Activated CD8-positive, alpha-beta memory T cell treated with anti-CD3 and anti-CD28 coated beads, Interleukin-2, amount 50 U/mL, for 4 hours (primary cell): ENCODE data around the gene DDX27.
A peak's percentile ranks its signal among the peaks of the same experiment; 100 is the strongest.
"Not testable (repeated sequence)": the region's sequence is repeated elsewhere in the genome, so short reads cannot be mapped to it uniquely, and the experiment has no call there.

Experiments
- DNase-seq: peaks from one replicate; pipeline ENCODE4 v3.0.0-alpha.2; 2020

The DDX27 gene

DNA sequence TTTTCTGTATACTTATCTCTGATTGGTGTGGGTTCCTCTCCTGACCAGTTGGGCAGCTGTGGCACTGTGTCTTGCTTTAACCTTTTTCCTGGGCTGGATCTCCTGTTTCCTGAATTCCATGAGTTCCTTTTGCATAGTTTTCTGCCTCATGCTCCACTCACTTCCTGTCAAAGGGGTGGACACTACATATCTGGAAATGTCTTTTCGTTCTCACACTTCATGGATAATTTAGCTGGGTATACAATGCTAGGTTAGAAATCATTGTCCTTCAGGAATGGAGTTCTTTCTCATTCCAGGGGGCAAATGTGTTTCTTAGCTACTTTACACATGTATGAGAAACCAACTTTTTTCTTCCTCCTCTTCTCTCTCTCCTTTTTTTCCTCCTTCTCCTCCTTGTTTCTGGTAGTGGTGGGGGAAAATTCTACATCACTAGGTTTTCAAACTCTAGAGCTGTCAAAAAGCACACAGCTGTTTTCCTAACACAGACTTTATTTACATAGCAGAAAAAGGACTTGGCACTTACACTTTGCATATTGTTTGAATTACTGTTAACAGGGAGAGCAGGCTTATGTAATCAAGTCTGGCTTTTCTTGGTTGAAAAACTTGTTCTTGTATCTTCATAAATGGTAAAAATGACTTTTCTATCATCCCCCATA, 9.0 kb upstream of the DDX27 start:
- no peak for DNase-seq

DNA sequence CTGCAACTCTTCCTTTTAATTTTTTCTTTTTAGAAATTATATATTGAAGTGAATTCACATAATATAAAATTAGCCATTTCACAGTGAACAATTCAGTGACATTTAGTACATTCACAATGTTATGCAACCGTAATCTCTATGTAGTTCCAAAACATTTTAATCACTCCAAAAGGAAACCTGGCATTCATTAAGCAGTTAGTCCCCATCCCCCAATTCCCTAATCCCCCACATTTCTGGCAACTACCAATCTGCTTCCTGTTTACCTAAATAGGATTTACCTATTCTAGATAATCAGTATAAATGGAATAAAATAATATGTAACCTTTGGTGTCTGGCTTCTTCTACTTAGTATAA, 8.5 kb upstream of the DDX27 start:
- DNase-seq = no peak

DNA sequence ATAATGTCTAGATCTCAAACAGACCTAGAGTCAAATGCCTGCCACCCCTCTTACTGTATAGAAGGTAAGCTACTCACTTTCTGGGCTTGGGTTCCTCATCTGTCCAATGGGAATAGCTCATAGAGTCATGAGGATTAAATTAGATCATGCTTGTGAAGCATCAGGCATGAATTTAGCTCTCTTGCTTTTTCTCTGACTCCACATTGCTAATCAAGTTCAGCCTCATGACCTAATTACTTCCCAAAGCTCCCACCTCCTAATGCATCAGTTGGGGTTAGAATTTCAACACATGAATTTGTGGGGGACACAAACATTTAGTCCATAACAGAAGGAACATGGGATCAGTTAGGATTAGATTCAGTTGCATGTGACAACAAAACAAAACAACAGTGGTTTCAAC, 4.6 kb upstream of the DDX27 start:
- no peak for DNase-seq

DNA sequence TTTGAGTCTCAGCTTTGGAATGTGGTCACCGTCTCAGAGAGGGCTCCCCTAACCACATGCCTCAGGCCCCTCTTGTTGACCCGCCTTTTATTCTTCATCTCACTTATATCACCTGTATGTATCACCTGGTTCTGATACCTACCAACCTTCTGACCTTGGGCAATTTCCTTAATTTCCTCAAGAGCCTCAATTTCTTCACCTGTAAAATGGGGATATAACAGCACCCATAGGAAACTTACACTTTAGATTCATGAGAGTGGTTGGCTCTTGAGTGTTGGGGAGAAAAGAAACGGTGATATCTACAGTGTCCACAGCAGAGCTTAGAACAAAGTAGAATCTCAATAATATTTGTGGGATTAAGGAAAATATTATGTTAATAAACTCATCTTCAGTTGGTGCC, 4.0 kb upstream of the DDX27 start:
- DNase-seq = no peak

DNA sequence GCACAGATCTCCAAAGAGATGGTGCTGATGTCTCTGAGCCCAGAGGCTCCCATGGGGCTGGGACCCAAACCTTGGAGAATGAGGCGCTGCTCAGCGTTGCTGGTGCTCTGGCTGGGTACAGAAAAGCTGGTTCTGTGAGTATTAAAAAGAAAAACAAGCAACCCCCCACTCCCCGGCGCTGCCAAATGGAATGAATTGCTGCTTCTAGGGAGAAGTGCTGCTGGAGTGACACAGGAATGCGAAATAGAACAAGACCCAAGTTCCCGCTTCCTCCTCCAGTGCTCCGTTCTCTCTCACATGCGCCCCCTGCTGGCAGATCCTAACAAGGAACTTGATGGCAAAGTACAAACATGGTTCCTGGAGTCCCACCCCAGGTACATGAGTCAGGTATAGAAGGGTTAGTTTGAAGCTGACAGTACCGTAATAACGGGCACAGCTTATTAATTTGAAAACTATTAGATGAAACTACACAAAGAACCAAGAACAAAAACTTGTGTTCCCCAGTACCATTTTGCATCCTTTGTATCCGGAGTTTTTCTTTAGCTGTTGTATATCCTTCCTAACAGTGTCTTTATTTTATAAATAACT, 2.1 kb upstream of the DDX27 start:
- DNase-seq = peak; percentile 96

DNA sequence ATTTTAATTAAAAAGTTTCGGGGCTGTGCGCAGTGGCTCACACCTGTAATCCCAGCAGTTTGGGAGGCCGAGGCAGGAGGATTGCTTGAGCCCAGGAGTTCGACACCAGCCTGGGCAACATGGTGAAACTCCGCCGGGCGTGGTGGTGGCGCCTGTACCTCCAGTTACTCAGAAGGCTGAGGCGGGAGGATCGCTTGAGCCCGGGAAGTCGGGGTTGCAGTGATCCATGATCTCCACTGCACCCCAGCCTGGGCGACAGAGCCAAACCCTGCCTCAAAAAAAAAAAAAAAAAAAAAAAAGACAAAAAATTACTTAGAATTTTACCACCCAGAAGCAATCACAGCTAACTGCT, 501 bp upstream of the DDX27 start:
- not testable (repeated sequence) for DNase-seq

DNA sequence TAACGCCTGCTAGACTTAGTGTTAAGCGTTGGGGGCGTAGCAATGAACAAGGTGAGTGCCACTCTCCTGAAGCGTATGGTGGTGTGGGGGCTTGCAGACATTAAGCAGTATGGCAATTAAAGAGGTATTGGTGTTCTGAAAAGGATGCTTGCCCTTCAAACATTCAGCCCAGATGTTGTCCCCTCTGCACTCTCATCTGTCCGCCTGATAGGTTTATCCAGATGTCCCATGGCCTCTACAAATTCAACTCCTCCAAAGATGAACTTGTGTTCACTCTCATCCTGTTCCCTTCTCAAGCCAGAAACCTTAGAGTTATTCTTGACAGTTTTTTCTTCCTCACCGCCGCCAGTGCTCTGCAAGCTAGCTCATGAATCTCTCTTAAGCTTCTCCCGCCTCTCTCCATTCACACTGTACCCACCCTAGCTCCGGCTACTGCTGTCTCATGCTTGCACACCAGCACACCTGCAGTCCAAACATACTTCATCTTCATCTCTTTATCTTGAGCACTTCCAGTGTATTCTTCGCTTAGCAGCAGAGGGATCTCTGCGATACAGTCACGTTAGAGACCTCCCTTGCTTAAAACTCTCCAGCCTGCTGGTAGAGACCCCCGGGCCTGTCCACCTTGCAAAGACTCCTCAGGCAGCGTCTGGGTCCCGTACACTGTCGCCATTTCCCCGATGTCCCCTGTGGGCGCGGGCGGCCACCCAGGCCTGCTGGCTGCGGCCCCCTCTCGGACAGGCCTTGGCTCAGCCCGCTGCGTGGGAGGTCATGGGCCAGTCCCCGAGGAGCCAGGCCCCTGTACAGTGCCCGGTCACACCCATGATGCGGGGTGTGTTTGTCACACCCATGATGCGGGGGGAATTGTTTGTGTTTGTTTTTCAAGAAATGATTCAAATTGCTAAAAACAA, 962 bp downstream of the DDX27 start:
- DNase-seq = no peak

DNA sequence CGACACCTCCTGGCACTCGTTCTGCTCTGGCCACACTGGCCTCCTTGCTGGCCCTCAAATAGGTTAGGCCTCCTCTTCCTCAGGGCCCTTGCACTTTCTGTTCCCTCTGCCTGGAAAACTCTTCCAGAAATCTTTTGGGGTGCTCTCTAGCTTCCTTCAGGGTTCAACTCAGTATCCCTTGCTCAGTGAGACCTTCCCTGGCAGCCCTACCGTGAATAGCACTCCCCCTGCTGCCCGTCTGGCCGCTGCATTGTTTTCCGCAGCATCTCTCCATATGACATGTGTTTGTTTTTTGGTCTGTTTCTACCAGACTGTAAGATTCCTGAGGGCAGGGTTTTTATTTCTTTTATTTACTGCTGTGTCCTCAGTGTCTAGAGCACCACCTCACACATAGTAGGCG, 6.7 kb downstream of the DDX27 start:
- DNase-seq = no peak

DNA sequence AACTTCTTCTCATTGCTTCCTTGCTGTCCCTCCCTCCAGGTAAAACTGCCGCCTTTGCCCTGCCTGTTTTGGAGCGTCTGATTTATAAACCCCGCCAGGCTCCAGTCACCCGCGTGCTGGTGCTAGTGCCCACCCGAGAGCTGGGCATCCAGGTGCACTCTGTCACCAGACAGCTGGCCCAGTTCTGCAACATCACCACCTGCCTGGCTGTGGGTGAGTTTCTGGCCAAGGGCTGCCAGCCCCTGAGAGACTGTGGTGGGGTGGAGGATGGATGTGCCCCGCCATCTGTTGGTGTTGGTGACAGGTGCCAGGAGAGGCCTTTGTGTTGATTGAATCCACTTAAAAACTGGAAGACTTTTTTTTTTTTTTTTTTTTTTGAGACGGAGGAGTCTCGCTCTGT, 9.5 kb downstream of the DDX27 start:
- DNase-seq = no peak

DNA sequence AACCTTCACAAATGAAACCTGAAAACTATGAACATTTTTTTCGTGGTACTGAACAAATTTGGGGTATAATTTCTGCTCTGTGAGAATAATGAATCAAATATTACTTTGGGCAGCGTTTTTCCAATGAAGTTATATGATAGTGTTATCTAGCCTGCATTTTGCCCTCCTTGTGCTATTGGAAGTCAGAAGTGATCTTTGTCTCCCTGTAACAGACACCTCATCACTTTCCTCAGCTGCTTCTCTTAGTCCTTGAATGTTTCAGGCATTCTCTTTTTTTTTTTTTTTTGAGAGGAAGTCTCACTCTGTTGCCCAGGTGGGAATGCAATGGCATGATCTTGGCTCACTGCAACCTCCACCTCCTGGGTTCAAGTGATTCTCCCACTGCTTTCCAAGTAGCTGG, 10.2 kb downstream of the DDX27 start:
- DNase-seq = no peak

DNA sequence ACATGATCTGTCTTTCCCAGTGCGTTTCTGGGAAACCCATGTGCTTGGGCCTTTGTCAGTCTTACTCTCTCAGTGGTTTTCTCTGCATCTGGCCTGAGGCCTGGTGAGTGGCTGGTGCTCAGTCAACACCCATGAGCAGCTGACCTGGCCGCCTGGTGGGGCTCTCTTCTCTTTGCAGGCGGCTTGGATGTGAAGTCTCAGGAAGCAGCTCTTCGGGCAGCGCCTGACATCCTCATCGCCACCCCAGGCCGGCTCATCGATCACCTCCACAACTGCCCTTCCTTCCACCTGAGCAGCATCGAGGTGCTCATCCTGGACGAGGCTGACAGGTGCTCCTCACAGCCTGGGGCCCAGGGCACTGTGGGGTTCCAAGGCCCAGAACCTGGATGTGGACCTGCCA, 10.8 kb downstream of the DDX27 start:
- no peak for DNase-seq

DNA sequence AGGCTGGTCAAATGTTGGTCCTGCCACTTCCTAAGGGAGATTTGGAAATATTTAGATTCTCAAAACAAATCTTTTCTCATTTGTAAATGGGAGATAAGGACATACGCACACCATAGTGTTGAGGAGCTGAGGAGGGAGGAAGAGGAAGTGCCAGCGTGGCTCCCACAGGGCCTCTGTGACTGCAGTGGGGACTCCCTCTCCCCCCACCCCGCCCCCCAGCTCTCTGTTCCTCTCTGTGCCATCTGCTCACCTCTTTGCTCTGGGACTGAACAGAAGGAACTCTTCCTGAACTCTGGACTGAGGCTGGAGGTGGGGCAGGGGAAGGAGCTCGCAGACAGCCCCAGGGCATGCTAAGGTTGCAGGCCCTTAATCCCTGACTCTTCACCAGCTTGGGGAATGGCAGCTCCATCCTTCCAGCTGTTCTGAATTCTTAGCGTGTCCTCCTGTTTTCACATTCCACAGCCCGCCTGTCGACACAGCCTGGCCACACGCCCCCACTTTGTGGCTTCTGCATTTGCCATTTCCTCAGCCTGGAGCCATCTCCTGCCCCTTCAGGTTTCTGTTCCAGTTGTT, 11.4 kb downstream of the DDX27 start:
- no peak for DNase-seq

DNA sequence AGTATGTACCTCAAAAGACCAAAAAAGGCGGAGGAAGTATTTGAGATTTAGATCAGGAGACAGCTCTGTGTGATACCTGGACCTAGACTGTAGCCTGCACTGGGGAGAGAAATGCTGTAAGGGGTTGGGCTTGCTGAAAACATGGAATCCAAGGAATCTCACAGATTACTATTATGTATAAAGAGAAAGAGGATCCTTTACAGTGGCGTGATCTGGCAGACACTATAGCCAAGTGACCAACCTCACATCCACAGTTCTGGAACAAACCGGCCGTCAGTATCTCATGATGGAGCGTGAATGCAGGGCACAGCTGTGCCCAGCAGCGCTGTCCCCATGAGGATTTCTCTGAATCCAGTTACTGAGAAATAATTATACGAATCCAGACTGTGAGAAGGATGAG, 12.3 kb downstream of the DDX27 start:
- DNase-seq = no peak

DNA sequence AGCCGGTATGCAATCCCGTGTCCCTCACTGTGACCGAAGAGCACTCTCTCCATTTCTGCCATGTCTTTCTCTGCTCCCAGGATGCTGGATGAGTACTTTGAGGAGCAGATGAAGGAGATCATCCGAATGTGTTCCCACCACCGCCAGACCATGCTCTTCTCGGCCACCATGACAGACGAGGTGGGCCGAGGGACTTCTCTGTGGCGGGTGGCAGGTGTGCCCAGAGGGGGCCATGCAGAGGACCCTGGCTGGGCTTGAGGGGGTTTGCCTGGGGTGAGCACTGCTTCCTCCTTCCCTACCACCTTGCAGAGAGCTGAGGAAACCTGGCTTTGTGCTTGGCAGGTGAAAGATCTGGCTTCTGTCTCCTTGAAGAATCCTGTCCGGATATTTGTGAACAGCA, 14.0 kb downstream of the DDX27 start:
- DNase-seq = no peak

DNA sequence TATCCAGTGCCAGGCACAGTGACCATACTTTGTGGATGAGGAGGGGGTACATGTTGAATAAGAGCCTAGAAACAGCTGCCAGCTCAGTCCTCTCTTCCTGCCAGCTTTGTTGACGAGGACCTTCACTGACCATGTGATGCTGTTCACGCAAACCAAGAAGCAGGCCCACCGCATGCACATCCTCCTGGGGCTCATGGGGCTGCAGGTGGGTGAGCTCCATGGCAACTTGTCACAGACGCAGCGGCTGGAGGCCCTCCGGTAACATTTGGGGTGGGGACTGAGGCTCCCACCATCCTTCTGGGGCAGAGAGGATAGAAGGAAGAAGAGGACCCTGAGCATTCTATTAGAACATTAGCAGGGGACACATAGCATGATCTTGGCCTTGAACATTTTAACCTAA, 15.6 kb downstream of the DDX27 start:
- DNase-seq = no peak

DNA sequence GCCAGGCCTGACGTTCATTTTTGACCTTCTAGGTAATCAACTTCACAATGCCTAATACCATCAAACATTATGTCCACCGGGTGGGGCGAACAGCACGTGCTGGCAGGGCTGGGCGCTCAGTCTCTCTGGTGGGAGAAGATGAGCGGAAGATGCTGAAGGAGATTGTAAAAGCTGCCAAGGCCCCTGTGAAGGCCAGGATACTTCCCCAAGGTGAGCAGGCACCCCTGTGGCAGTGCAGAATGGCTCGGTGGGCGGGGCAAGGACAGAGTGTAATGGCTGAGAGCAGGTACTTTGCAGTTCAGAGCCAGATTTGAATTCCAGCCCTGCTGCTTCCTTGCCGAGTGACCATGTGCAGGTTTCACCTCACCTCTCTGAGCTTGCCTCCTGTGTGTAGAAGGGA, 17.1 kb downstream of the DDX27 start:
- no peak for DNase-seq

DNA sequence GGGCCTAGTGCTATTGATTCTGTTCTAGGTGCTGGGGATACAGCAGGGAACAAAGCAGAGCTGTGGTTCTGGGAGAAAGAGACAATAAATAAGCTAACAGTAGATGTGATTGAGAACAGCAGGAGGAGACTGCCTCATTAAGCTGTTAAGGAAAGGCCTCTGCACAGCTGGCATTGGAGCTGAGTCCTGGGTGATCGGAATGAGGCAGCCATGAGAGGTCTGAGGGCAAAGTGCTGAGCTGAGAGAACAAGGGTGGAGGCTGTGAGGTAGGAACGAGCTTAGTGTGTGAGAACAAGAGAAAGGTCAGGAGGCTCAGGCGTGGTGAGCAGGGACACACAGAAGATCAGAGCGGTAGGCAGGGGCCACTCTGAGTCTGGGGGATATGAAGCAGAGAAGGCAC, 18.3 kb downstream of the DDX27 start:
- DNase-seq = no peak

DNA sequence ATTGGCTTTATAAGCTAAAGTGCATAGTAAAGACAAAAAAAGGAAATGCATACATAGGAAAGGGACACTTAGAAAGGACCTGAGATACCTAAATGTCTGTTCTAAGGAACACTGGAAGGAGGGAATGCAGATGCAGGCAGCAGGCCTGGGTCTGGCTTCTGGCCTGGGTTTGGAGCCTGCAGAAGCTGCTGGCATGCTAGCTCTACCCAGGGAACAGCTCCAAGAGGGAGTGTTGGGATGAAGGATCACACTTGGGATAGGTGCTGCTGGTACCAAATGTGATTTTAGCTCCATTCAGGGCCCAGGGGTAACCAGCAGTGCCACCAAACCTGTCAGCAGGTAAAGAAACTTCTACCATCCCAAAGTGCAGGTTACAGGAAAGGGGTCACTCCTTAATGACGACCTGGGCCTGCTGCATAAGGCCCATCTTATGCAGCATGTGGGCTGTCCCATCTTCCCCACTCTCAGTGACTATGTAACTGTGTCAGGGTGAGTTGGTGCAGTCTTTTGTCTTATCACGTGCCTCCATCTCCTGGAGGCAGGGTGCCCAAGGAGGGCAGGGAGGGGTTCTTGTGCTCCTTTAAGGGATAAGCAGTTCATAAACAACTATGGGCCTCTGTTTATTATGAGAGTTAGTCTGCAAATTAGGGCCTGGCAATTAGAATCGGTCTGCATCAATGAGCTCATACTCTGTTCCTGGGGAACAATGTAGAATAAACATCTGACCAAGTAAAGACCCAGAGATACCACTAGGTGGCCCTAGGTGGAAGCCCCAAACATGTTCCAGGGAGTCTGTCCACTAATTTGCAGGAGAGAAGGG, 26.9 kb downstream of the DDX27 start:
- DNase-seq = no peak

DNA sequence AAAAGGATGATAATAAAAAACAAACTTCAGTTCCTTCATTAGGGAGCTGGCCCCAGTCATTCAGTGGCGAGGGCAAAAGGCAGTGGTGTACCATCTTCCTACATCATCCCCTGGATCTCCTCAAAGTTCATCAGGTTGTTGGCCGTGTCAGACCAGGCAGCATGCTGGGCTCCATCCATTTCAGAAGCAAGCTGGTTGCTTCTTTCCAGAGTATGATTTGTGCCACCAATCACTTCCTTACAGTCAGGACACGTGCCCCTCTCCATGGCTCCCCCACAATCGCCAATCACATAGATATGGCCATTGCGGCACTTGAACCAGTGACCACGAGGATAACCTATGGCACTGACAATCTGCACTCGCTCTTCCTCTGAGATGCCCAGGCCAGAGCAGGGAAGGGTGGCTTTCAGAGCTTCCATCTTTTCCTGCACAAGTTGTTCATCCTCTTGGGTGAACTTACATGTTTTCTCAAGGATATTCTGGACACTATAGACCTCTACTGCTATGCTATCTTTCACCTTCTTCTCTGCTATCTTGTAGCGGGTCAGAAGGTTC, 28.0 kb downstream of the DDX27 start:
- no peak for DNase-seq

DNA sequence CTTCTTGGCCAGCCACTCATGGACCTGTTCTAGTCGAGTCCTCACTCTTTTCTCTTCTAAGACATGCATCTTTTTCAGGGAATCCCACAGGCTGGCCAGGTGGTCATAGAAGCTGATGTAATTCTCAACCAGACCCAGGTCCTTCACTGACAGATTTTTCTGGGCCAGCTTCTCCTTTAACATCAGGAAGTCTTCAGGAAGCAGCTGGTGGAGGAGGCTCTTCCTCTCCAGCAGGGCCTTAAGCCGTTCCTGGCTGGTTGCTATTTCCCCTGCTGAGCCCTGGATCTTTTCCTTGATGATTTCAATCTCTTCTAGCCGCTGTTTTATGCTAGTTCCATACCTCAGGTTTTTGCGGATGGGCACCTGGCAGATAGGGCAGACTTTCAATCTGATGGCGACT, 28.6 kb downstream of the DDX27 start:
- DNase-seq = no peak

DNA sequence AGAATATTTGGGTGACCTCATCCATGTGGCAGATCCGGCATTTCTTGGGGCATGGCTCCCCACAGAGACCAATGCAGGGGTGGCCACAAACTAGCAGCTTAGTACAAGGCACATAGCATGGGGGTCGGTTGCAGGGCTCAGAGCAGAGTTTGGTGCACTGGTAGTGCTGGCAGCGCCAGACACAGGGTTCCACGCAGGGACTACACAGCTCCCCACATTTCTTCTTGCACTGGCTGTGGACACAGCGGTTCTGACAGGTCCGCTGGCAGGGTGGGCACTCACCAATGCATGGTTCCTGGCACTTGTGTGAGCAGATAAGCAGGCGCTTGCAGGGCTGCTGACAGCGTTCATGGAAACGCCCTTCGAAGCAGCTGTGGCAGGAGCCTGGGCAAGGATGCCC, 29.1 kb downstream of the DDX27 start:
- no peak for DNase-seq

DNA sequence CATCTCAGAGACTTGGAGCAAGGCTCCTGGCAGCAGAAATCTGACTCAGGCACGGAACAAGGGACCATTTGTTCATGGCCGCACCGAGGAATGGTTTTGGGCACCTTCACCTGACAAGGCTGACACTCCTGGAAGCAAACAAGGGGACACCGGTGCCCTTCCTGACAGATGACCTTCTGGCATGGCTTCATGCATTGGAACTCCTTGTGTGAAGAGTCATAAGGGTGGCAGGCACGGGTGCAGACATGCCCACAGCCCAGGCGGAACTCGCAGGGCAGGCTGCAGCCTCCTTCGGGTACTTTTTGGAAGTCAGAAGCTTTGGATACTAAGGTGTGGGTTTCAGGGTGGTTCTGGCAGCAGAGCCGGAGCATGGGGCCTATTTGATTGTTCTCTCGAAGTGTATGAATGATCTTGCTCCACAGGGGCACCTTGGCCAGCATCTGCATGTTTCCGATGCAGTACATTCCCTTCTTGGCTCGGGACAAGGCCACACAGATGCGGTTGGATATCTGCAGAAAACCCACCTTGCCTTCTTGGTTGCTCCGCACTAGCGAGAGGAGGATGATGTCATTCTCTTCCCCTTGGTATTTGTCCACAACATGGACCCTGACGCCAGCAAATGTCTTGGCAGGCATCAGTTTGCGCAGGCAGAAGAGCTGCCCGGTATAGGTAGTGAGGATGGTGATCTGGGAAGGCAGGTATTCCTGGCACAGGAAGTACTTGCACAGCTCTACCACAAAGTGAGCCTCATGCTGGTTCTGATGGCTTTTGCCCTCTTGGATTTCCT, 29.9 kb downstream of the DDX27 start:
- DNase-seq = no peak
